Peyer's patch (tissue), 4 donors: ENCODE results near the gene TECTA.

Experiments
- CTCF ChIP-seq, 6 experiments: fragments of 450-650 bp in 4 of 6; fragments of 200-600 bp in 2 of 6; sonication (generic) in 1 of 6; IDR thresholded peaks; one replicate each; pipeline ENCODE4 v1.5.1; 2017 to 2019; ENCODE audit warnings: antibody characterized with exemption in 6 of 6, mild to moderate bottlenecking in 3 of 6, moderate library complexity in 1 of 6
- POLR2A ChIP-seq, 2 donors: fragments of 450-650 bp; IDR thresholded peaks; one replicate each; pipeline ENCODE4 v1.5.1; 2017; ENCODE audit warnings: antibody characterized with exemption in 2 of 2, mild to moderate bottlenecking in 2 of 2, moderate library complexity in 2 of 2

DNA sequence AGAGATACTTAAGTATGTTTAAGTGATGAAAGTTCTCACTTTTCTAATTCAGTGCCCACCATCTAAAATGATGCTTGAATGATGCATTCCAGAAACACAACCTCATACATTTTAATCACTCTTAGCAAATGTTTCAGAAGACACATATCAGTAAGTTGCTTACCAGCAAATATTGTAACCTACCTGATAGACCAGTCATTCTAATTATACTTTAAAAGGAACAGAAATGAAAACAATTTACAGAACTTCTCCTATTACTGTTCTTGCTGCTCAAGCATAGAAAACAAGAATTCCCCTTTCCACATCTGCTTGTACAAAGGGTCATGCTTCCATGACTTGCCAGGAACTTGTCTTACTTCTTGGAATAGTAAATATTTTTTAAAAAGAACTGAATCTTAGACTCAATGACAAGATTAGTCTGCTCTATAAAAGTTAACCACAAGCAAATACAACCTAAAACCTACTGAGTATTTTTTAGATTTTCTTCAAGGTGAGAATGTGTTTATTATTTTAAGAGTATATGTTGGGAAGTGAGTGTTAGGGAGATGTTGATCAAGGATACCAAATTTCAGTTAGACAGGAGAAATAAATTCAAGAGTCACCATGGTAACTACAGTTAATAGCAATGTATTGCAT is 109.5 kb downstream of the TECTA start:
- no peak for TF ChIP-seq POLR2A (IDR thresholded peaks at IDR 0.05)
- TF ChIP-seq CTCF (IDR thresholded peaks at IDR 0.05) = no peak
